OCI-LY1 (cell line): ENCODE measurements around the gene MYOZ3.

Source experiments
- H2AFZ ChIP-seq: fragments of 200-600 bp; sonication (generic), shearing (Covaris generic); 2 replicates; pipeline ENCODE4 v1.6.0; 2014; ENCODE audit warnings: antibody characterized with exemption, mild to moderate bottlenecking, low read length
- H3F3A ChIP-seq: fragments of 200-600 bp; sonication (generic), shearing (Covaris generic); 2 replicates; pipeline ENCODE4 v1.6.0; 2014; ENCODE audit warnings: mild to moderate bottlenecking, antibody characterized with exemption, low read length, moderate library complexity; ENCODE audit not compliant: insufficient read depth
- H3K27ac ChIP-seq: fragments of 200-600 bp; sonication (generic); 2 replicates; pipeline ENCODE4 v1.5.1; 2014; ENCODE audit warnings: low read length, mixed run types, mild to moderate bottlenecking, low read depth; ENCODE audit not compliant: poor library complexity, severe bottlenecking
- H3K27me3 ChIP-seq: fragments of 200-600 bp; sonication (generic); 2 replicates; pipeline ENCODE4 v1.6.0; 2014; ENCODE audit warnings: antibody characterized with exemption, mild to moderate bottlenecking, low read length, moderate library complexity; ENCODE audit not compliant: insufficient read depth
- H3K36me3 ChIP-seq: fragments of 200-600 bp; sonication (generic); 2 replicates; pipeline ENCODE4 v1.6.1; 2014; ENCODE audit warnings: mild to moderate bottlenecking, antibody characterized with exemption, low read length, moderate library complexity, mixed read lengths; ENCODE audit not compliant: insufficient read depth
- H3K4me1 ChIP-seq: fragments of 200-600 bp; sonication (generic); 2 replicates; pipeline ENCODE4 v1.5.1; 2014; ENCODE audit warnings: mild to moderate bottlenecking, low read length, moderate library complexity; ENCODE audit not compliant: insufficient read depth, severe bottlenecking
- H3K4me2 ChIP-seq: fragments of 200-600 bp; sonication (generic), shearing (Covaris generic); 2 replicates; pipeline ENCODE4 v1.6.1; 2014; ENCODE audit warnings: low read length
- H3K4me3 ChIP-seq: fragments of 200-600 bp; sonication (generic); 2 replicates; pipeline ENCODE4 v1.5.1; 2014; ENCODE audit warnings: low read length, low read depth, mild to moderate bottlenecking, mixed read lengths; ENCODE audit not compliant: poor library complexity, severe bottlenecking
- H3K79me2 ChIP-seq: fragments of 200-600 bp; shearing (Covaris generic); 2 replicates; pipeline ENCODE4 v1.6.1; 2016; ENCODE audit warnings: mixed run types, low read length, mixed read lengths; ENCODE audit not compliant: insufficient read depth
- H3K9ac ChIP-seq: fragments of 200-600 bp; sonication (generic), shearing (Covaris generic); 2 replicates; pipeline ENCODE4 v1.6.1; 2014; ENCODE audit warnings: mild to moderate bottlenecking, low read length, mixed read lengths
- H3K9me2 ChIP-seq: fragments of 200-600 bp; sonication (generic), shearing (Covaris generic); 2 replicates; pipeline ENCODE4 v1.6.1; 2014; ENCODE audit warnings: low read depth, mild to moderate bottlenecking, low read length, mixed read lengths
- H3K9me3 ChIP-seq: fragments of 200-600 bp; shearing (Covaris generic); 2 replicates; pipeline ENCODE4 v1.6.1; 2014; ENCODE audit warnings: low read length, mixed read lengths
- H4K20me1 ChIP-seq: fragments of 200-600 bp; sonication (generic), shearing (Covaris generic); 2 replicates; pipeline ENCODE4 v1.6.0; 2016; ENCODE audit warnings: mild to moderate bottlenecking, low read length; ENCODE audit not compliant: insufficient read depth
- EZH2 ChIP-seq: fragments of 200-600 bp; sonication (generic), shearing (Covaris generic); IDR thresholded peaks from 2 replicates; pipeline ENCODE4 v1.8.0; 2017; ENCODE audit warnings: borderline replicate concordance, mixed run types, mild to moderate bottlenecking, antibody characterized with exemption, low read length, moderate library complexity, mixed read lengths
- TF ChIP-seq, protein P1 (sequence below): fragments of 200-600 bp; sonication (generic), shearing (Covaris generic); IDR thresholded peaks from 2 replicates; pipeline ENCODE4 v1.5.1; 2017; ENCODE audit warnings: mild to moderate bottlenecking, antibody characterized with exemption, low read length, moderate library complexity, mixed read lengths

Gene MYOZ3

GRCh38 chr5:150703762-150704161 is 42.7 kb downstream of the MYOZ3 start:
- Histone ChIP-seq H3K9ac (no peak overlapping the region), H3K9me3 (no peaks in the 10 kb centered on the region), H2AFZ (no peak overlapping the region), H3K27ac (no peak overlapping the region), H3K4me2 (no peak overlapping the region), H3K79me2 (peaks cover 11% of the 10 kb centered on the region; the same call in 1 of the 2 replicates), H3K9me2 (no peaks in the 10 kb centered on the region), H3K4me1 (peaks cover 18% of the 10 kb centered on the region), H3K4me3 (no peak overlapping the region), H3K27me3 (no peaks in the 10 kb centered on the region), H4K20me1 (no peaks in the 10 kb centered on the region), H3F3A (no peaks in the 10 kb centered on the region), H3K36me3 (peaks cover 12% of the 10 kb centered on the region)
- TF ChIP-seq, protein P1, sequence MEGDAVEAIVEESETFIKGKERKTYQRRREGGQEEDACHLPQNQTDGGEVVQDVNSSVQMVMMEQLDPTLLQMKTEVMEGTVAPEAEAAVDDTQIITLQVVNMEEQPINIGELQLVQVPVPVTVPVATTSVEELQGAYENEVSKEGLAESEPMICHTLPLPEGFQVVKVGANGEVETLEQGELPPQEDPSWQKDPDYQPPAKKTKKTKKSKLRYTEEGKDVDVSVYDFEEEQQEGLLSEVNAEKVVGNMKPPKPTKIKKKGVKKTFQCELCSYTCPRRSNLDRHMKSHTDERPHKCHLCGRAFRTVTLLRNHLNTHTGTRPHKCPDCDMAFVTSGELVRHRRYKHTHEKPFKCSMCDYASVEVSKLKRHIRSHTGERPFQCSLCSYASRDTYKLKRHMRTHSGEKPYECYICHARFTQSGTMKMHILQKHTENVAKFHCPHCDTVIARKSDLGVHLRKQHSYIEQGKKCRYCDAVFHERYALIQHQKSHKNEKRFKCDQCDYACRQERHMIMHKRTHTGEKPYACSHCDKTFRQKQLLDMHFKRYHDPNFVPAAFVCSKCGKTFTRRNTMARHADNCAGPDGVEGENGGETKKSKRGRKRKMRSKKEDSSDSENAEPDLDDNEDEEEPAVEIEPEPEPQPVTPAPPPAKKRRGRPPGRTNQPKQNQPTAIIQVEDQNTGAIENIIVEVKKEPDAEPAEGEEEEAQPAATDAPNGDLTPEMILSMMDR: no peak
- TF ChIP-seq EZH2: no peak

- H3K36me3 ChIP-seq: peaks cover 34% of the 10 kb centered on the region
- H3K4me3 ChIP-seq: no peak overlapping the region
- TF ChIP-seq EZH2: no peak
- TF ChIP-seq, protein P1: no peak
- H3K27me3 ChIP-seq: no peaks in the 10 kb centered on the region
- no peak overlapping the region for H2AFZ ChIP-seq
- no peak overlapping the region for H3K9ac ChIP-seq
- no peaks in the 10 kb centered on the region for H3K9me3 ChIP-seq
- H3K4me1 ChIP-seq: peaks cover under 1% of the 10 kb centered on the region
- no peaks in the 10 kb centered on the region for H4K20me1 ChIP-seq
- no peak overlapping the region for H3K27ac ChIP-seq
- no peaks in the 10 kb centered on the region for H3K9me2 ChIP-seq
- H3K4me2 ChIP-seq: no peak overlapping the region
- H3F3A ChIP-seq: no peaks in the 10 kb centered on the region
- no peaks in the 10 kb centered on the region for H3K79me2 ChIP-seq
These were observed 45.8 kb downstream of the MYOZ3 start for GRCh38 chr5:150706776-150707390.

DNA sequence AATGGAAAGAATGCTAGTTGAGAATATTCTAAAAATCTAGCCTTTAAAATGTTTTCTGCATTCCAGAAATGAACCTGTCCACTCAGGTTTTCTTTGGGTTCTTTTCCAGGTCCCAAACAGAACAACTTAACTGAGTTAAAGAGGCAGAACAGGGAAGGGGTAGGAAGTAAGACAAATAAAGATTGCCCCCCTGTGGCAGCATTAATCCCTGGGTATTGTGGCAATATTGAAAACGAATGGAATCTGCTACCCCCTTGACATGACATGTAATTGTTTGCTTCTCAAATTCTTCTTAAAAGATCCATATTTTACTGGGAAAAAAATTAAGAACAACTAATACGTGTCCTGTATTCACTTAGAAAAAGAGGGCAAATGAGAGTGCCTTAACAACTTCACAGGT is 49.1 kb downstream of the MYOZ3 start:
- no peak overlapping the region for H3K4me2 ChIP-seq
- no peaks in the 10 kb centered on the region for H3K9me2 ChIP-seq
- no peak overlapping the region for H2AFZ ChIP-seq
- no peaks in the 10 kb centered on the region for H3K9me3 ChIP-seq
- H3K27me3 ChIP-seq: no peaks in the 10 kb centered on the region
- no peaks in the 10 kb centered on the region for H4K20me1 ChIP-seq
- no peaks in the 10 kb centered on the region for H3K79me2 ChIP-seq
- no peaks in the 10 kb centered on the region for H3F3A ChIP-seq
- TF ChIP-seq, protein P1: peak; percentile 33
- no peak for TF ChIP-seq EZH2
- no peak overlapping the region for H3K9ac ChIP-seq
- peaks cover 61% of the 10 kb centered on the region for H3K36me3 ChIP-seq
- H3K4me1 ChIP-seq: no peaks in the 10 kb centered on the region
- no peak overlapping the region for H3K4me3 ChIP-seq
- H3K27ac ChIP-seq: no peak overlapping the region
